ENCODE results near the gene ATP2B2. TPM values are rescaled to one million over a fixed set of nuclear protein-coding genes. Genes with fewer than 3 reads are reported as not detected.

Gene ATP2B2
- total RNA-seq, 3 donors from 2014 or later = 0.09 to 0.70 (median 0.12) TPM

DNA sequence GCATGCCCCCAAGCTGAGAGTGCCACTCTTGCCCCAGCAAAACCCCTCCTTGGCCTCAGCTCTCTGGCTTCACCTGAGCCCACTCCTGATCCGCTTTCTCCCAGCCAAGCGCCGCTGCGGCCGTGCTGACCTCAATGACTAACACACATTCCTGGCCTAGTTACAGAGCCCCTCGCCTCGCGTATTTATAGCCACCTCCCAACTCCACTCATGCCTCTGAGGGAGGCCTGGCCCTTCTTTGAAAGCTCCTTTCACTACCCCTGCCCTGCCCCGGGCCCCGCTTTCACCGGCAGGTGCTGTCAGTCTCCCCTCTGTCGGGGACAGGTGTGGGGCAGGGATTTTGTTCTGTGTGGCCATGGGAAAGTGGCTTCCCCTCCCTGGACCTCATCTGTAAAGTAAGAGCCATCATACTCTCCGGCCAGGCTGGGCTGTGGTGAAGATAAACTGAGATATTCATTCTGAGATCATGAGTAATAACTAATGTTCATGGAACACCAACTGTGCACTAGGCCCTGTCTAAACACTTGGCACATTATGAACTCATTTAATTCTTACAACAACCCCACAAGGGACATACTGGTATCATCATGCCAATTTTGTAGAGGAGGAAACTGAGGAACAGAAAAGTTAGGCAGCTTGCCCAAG lies 13.2 kb upstream of the ATP2B2 start:
- ATAC-seq = no peak
- Histone ChIP-seq H3K4me3 (no peak overlapping the region), H3K9me3 (no peaks in the 10 kb centered on the region), H3K36me3 (ENCODE audit: low read depth) (no peaks in the 10 kb centered on the region), H3K4me1 (ENCODE audit: low read depth) (no peaks in the 10 kb centered on the region)
- intact Hi-C loops (cut with DNase I, micrococcal nuclease) = no loop called here
- TF ChIP-seq, protein P1, sequence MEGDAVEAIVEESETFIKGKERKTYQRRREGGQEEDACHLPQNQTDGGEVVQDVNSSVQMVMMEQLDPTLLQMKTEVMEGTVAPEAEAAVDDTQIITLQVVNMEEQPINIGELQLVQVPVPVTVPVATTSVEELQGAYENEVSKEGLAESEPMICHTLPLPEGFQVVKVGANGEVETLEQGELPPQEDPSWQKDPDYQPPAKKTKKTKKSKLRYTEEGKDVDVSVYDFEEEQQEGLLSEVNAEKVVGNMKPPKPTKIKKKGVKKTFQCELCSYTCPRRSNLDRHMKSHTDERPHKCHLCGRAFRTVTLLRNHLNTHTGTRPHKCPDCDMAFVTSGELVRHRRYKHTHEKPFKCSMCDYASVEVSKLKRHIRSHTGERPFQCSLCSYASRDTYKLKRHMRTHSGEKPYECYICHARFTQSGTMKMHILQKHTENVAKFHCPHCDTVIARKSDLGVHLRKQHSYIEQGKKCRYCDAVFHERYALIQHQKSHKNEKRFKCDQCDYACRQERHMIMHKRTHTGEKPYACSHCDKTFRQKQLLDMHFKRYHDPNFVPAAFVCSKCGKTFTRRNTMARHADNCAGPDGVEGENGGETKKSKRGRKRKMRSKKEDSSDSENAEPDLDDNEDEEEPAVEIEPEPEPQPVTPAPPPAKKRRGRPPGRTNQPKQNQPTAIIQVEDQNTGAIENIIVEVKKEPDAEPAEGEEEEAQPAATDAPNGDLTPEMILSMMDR (IDR thresholded peaks at IDR 0.05) = no peak
- DNase-seq = no peak

GRCh38 chr3:10517627-10518026 lies 12.2 kb upstream of the ATP2B2 start:
- intact Hi-C loops (cut with DNase I, micrococcal nuclease) = no loop called here
- Histone ChIP-seq H3K4me3 (no peak overlapping the region), H3K9me3 (no peaks in the 10 kb centered on the region), H3K36me3 (ENCODE audit: low read depth) (no peaks in the 10 kb centered on the region), H3K4me1 (ENCODE audit: low read depth) (no peaks in the 10 kb centered on the region)
- ATAC-seq (no peak), DNase-seq (no peak)
- TF ChIP-seq, protein P1 (IDR thresholded peaks at IDR 0.05) = no peak

GRCh38 chr3:10516544-10517452 lies 11.4 kb upstream of the ATP2B2 start:
- Histone ChIP-seq H3K36me3 (ENCODE audit: low read depth) (no peaks in the 10 kb centered on the region), H3K9me3 (no peaks in the 10 kb centered on the region), H3K4me3 (no peak overlapping the region), H3K4me1 (ENCODE audit: low read depth) (no peaks in the 10 kb centered on the region)
- TF ChIP-seq, protein P1 (IDR thresholded peaks at IDR 0.05) = no peak
- no peak for DNase-seq
- intact Hi-C loops (cut with DNase I, micrococcal nuclease) = no loop called here
- ATAC-seq = no peak

DNA sequence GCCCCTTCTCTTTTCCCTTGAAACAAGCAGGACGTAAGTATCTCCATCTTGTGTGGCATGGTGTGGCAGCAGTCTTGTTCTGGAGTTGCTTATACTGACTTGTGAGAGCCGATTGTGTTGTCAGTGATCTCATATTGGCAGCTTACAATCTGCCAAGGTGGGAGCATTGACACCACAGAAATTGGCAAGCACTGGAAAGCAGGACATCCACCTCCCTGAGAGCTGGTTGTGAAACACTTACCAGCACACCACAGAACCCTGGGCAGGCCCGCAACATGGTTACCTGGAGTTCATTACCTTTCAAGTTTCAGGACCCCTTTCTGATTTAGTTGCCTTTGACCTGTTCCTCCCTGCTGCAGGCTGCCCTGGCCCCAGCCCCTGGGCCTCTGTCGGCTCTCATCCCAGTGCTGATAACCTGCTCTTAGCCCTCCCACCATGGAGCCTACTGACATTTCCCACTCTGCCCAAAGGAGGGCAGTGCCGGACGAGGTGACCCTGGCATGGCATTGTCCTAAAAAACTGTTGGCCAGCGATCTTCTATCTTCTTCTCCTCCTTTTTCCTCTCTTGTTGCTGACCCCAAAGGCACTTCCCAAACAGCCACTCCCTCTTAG lies 10.6 kb upstream of the ATP2B2 start:
- no peaks in the 10 kb centered on the region for H3K36me3 ChIP-seq (ENCODE audit: low read depth)
- DNase-seq (no peak), ATAC-seq (no peak)
- no peaks in the 10 kb centered on the region for H3K4me1 ChIP-seq (ENCODE audit: low read depth)
- intact Hi-C loops (cut with DNase I, micrococcal nuclease) = no loop called here
- no peak overlapping the region for H3K4me3 ChIP-seq
- no peaks in the 10 kb centered on the region for H3K9me3 ChIP-seq
- TF ChIP-seq, protein P1 (IDR thresholded peaks at IDR 0.05) = no peak

GRCh38 chr3:10515396-10515795 lies 10.0 kb upstream of the ATP2B2 start:
- intact Hi-C loops (cut with DNase I, micrococcal nuclease) = no loop called here
- H3K9me3 ChIP-seq = no peaks in the 10 kb centered on the region
- TF ChIP-seq, protein P1 (IDR thresholded peaks at IDR 0.05) = no peak
- H3K4me1 ChIP-seq (ENCODE audit: low read depth) = no peaks in the 10 kb centered on the region
- H3K36me3 ChIP-seq (ENCODE audit: low read depth) = no peaks in the 10 kb centered on the region
- ATAC-seq = no peak
- no peak for DNase-seq
- no peak overlapping the region for H3K4me3 ChIP-seq
